K562 (cell line): Measurements from ENCODE around the gene SPATA32. TPM values are rescaled to one million over a fixed set of nuclear protein-coding genes. Genes with fewer than 3 reads are reported as not detected.

Source experiments
- CEBPG ChIP-seq, 3 experiments: fragments of 200-800 bp in 1 of 3; sonication (Bioruptor generic) in 1 of 3; sonication (generic) in 1 of 3; formaldehyde crosslinking in 1 of 3; IDR thresholded peaks in 2 of 3; conservative IDR thresholded peaks in 1 of 3; 2 replicates each; pipeline versions ENCODE4 v1.6.1 to v1.8.0; 2016 to 2022; ENCODE audit warnings: missing compliant biosample characterization in 2 of 3, missing genetic modification characterization in 2 of 3, mild to moderate bottlenecking in 1 of 3, missing genetic modification reagents in 1 of 3
- ELK1 ChIP-seq: sonication (generic); formaldehyde crosslinking; IDR thresholded peaks from 2 replicates; pipeline ENCODE4 v1.8.1; 2022; ENCODE audit warnings: missing genetic modification reagents
- EP300 ChIP-seq: IDR thresholded peaks from 2 replicates; pipeline ENCODE4 v1.6.1; 2012; ENCODE audit warnings: low read length, improper control_type of control experiment
- ESRRB ChIP-seq: fragments of 250-450 bp; sonication (Bioruptor Pico); IDR thresholded peaks from 2 replicates; pipeline ENCODE4 v1.5.0; 2020; ENCODE audit warnings: mild to moderate bottlenecking, moderate library complexity, borderline replicate concordance
- ETS2 ChIP-seq: IDR thresholded peaks from 2 replicates; pipeline ENCODE4 v1.6.1; 2016; ENCODE audit warnings: borderline replicate concordance, missing genetic modification characterization, mild to moderate bottlenecking, moderate library complexity, missing compliant biosample characterization; ENCODE audit not compliant: poor library complexity, severe bottlenecking
- GABPA ChIP-seq: fragments of 200-800 bp; sonication (Bioruptor generic); conservative IDR thresholded peaks from 2 replicates; pipeline ENCODE4 v1.6.1; 2016; ENCODE audit warnings: low read depth, missing genetic modification characterization, missing compliant biosample characterization
- HDAC1 ChIP-seq, 2 experiments: fragments of 450-650 bp; IDR thresholded peaks; 2 replicates each; pipeline ENCODE4 v1.6.1; 2016 to 2017; ENCODE audit warnings: inconsistent platforms in 1 of 2, mild to moderate bottlenecking in 1 of 2, moderate library complexity in 1 of 2
- HINFP ChIP-seq: fragments of 450-650 bp; conservative IDR thresholded peaks from 2 replicates; pipeline ENCODE4 v1.6.1; 2016; ENCODE audit warnings: missing genetic modification characterization, low read depth, mild to moderate bottlenecking, control low read depth, missing compliant biosample characterization
- HOXB6 ChIP-seq: fragments of 250-450 bp; sonication (Bioruptor Pico); IDR thresholded peaks from 2 replicates; pipeline ENCODE4 v1.5.1; 2022; ENCODE audit warnings: mild to moderate bottlenecking, borderline replicate concordance
- KAT8 ChIP-seq: fragments of 450-650 bp; IDR thresholded peaks from 2 replicates; pipeline ENCODE4 v1.6.1; 2016; ENCODE audit warnings: low read depth, mild to moderate bottlenecking
- KLF16 ChIP-seq: IDR thresholded peaks from 2 replicates; pipeline ENCODE4 v1.6.1; 2016; ENCODE audit warnings: antibody characterized with exemption
- NFE2L1 ChIP-seq: fragments of 450-650 bp; IDR thresholded peaks from 2 replicates; pipeline ENCODE4 v1.6.1; 2016; ENCODE audit warnings: missing genetic modification characterization, low read depth, mild to moderate bottlenecking, missing compliant biosample characterization, moderate library complexity, borderline replicate concordance
- NONO ChIP-seq, 2 experiments: fragments of 200-400 bp in 1 of 2; fragments of 450-650 bp in 1 of 2; formaldehyde crosslinking in 1 of 2; IDR thresholded peaks; 2 replicates each; pipeline ENCODE4 v1.6.1; 2017; ENCODE audit warnings: low read depth in 2 of 2, mild to moderate bottlenecking in 2 of 2, moderate library complexity in 2 of 2, low read length in 1 of 2
- PML ChIP-seq: IDR thresholded peaks from 2 replicates; pipeline ENCODE4 v1.6.1; 2012; ENCODE audit warnings: low read length, inconsistent platforms
- POLR2AphosphoS2 ChIP-seq: IDR thresholded peaks from 2 replicates; pipeline ENCODE4 v1.6.1; 2012; ENCODE audit warnings: low read length, improper control_type of control experiment
- PURB ChIP-seq: sonication (generic); formaldehyde crosslinking; IDR thresholded peaks from 2 replicates; pipeline ENCODE4 v1.9.0; 2021; ENCODE audit warnings: low read depth, mild to moderate bottlenecking, missing genetic modification reagents
- PYGO2 ChIP-seq: fragments of 450-650 bp; IDR thresholded peaks from 2 replicates; pipeline ENCODE4 v1.6.1; 2016; ENCODE audit warnings: mild to moderate bottlenecking, missing genetic modification characterization, moderate library complexity, missing compliant biosample characterization
- RUNX1 ChIP-seq: sonication (generic); IDR thresholded peaks from 2 replicates; pipeline ENCODE4 v1.6.1; 2016; ENCODE audit warnings: antibody characterized with exemption, low read depth
- TEAD1 ChIP-seq, 2 experiments: fragments of 450-650 bp in 1 of 2; sonication (generic) in 1 of 2; formaldehyde crosslinking; IDR thresholded peaks; 2 replicates each; pipeline versions ENCODE4 v1.4.0 to v1.8.0; 2020 to 2022; ENCODE audit warnings: mild to moderate bottlenecking in 2 of 2, missing genetic modification reagents in 1 of 2
- TRIM24 ChIP-seq, 2 experiments: fragments of 450-650 bp; IDR thresholded peaks; 2 replicates each; pipeline ENCODE4 v1.6.1; 2016
- ZFPM2 ChIP-seq: fragments of 250-450 bp; sonication (Bioruptor Pico); IDR thresholded peaks from 2 replicates; pipeline ENCODE4 v1.5.1; 2022; ENCODE audit warnings: mild to moderate bottlenecking
- ZKSCAN1 ChIP-seq: fragments of 150-350 bp; IDR thresholded peaks from 2 replicates; pipeline ENCODE4 v1.6.1; 2016; ENCODE audit warnings: low read depth, low read length
- ZNF165 ChIP-seq: fragments of 250-450 bp; sonication (Bioruptor Pico); IDR thresholded peaks from 2 replicates; pipeline ENCODE4 v1.4.0; 2020; ENCODE audit warnings: borderline replicate concordance
- ZNF780A ChIP-seq: fragments of 250-450 bp; sonication (Bioruptor Pico); IDR thresholded peaks from 2 replicates; pipeline ENCODE4 v1.5.0; 2021; ENCODE audit warnings: mild to moderate bottlenecking
- polyA plus RNA-seq, 8 experiments: library from polyadenylated mRNA; depleted of rRNA in 4 of 8; stranded (reverse) in 5 of 8; unstranded in 3 of 8; fragments of >200 nt; fragmentation: Nextera tagmentation in 2 of 8; fragmentation: Illumina TruSeq in 1 of 8; extraction: Ambion mirVana in 2 of 8; extraction: Trizol in 1 of 8; gene quantifications; 2 replicates each; pipeline versions ENCODE4 v1.2.1 to v1.2.3, GENCODE V29; 2011 to 2014; ENCODE audit warnings: inconsistent platforms in 1 of 8, missing spikeins in 1 of 8
- total RNA-seq, 7 experiments: library from RNA; depleted of rRNA in 6 of 7; stranded (reverse); fragments of >200 nt in 6 of 7; fragmentation: Illumina TruSeq in 2 of 7; extraction: Trizol in 2 of 7; gene quantifications; 2 replicates each; pipeline versions ENCODE4 v1.2.1 to v1.2.3, GENCODE V29; 2011 to 2021; ENCODE audit warnings: low replicate concordance in 1 of 7
- TF ChIP-seq, protein P1 (sequence below): sonication (generic); formaldehyde crosslinking; IDR thresholded peaks from 2 replicates; pipeline ENCODE4 v1.8.1; 2022; ENCODE audit warnings: missing genetic modification reagents

The SPATA32 gene
- total and polyA plus RNA-seq, 9 of the 15 experiments (the other 6 are each of a cell fraction or from before 2014, with no cell fraction given) = 0.03 to 0.06 TPM; not detected in 7

- TF ChIP-seq NFE2L1 (tag) (no peak), ESRRB (no peak), ZNF165 (CRISPR knock-in tag) (no peak), ELK1 (CRISPR knock-in tag) (no peak), ETS2 (no peak), RUNX1 (no peak), PML (no peak), KLF16 (peak; percentile 61), KAT8 (no peak), HINFP (tag) (no peak), CEBPG (CRISPR knock-in tag; IDR thresholded peaks at IDR 0.05) (peak; percentile 99), CEBPG (tag; conservative IDR thresholded peaks at IDR 0.05 in 1 of 2, IDR thresholded peaks at IDR 0.05 in 1 of 2) (peak; percentile 99), NONO (IDR thresholded peaks at IDR 0.05; ENCODE audit: low read depth in 2 of 2, low read length in 1 of 2) (no peak), GABPA (tag) (peak; percentile 65), PYGO2 (tag) (no peak), EP300 (peak; percentile 67), ZNF780A (CRISPR knock-in tag) (no peak), HOXB6 (CRISPR knock-in tag) (no peak), ZKSCAN1 (peak; percentile 4; the same call in 1 of the 2 replicates), TEAD1 (CRISPR knock-in tag; IDR thresholded peaks at IDR 0.05) (no peak), ZFPM2 (no peak), HDAC1 (IDR thresholded peaks at IDR 0.05) (no peak; a peak in 2 of 4 replicates), PURB (CRISPR knock-in tag) (no peak), POLR2AphosphoS2 (no peak), TRIM24 (IDR thresholded peaks at IDR 0.05) (peak; percentile 35 to 77; a peak in 3 of 4 replicates)
- TF ChIP-seq, protein P1, sequence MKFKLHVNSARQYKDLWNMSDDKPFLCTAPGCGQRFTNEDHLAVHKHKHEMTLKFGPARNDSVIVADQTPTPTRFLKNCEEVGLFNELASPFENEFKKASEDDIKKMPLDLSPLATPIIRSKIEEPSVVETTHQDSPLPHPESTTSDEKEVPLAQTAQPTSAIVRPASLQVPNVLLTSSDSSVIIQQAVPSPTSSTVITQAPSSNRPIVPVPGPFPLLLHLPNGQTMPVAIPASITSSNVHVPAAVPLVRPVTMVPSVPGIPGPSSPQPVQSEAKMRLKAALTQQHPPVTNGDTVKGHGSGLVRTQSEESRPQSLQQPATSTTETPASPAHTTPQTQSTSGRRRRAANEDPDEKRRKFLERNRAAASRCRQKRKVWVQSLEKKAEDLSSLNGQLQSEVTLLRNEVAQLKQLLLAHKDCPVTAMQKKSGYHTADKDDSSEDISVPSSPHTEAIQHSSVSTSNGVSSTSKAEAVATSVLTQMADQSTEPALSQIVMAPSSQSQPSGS (CRISPR knock-in tag) = peak; percentile 90; the same call in 1 of the 2 replicates
Observed at GRCh38 chr17:45228763-45229539, 32.9 kb downstream of the SPATA32 start (continued).
